ENCODE data around the gene ATP6V0B.

Gene ATP6V0B

GRCh38 chr1:43975249-43975961 lies 645 bp downstream of the ATP6V0B start:
- peak overlapping the region; percentile 86 for H3K4me3 ChIP-seq (replicated peaks; ENCODE audit: low read depth, low read length)
- TF ChIP-seq, protein P1, sequence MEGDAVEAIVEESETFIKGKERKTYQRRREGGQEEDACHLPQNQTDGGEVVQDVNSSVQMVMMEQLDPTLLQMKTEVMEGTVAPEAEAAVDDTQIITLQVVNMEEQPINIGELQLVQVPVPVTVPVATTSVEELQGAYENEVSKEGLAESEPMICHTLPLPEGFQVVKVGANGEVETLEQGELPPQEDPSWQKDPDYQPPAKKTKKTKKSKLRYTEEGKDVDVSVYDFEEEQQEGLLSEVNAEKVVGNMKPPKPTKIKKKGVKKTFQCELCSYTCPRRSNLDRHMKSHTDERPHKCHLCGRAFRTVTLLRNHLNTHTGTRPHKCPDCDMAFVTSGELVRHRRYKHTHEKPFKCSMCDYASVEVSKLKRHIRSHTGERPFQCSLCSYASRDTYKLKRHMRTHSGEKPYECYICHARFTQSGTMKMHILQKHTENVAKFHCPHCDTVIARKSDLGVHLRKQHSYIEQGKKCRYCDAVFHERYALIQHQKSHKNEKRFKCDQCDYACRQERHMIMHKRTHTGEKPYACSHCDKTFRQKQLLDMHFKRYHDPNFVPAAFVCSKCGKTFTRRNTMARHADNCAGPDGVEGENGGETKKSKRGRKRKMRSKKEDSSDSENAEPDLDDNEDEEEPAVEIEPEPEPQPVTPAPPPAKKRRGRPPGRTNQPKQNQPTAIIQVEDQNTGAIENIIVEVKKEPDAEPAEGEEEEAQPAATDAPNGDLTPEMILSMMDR (IDR thresholded peaks at IDR 0.05; ENCODE audit: low read depth, low read length, missing control alignments) = no peak
- DNase-seq (ENCODE audit: extremely low read depth, low read depth) = no peak

- TF ChIP-seq, protein P1 (IDR thresholded peaks at IDR 0.05; ENCODE audit: low read depth, low read length, missing control alignments) = no peak
- no peak for DNase-seq (ENCODE audit: extremely low read depth, low read depth)
Measured at GRCh38 chr1:43976045-43976444, 1.3 kb downstream of the ATP6V0B start.

DNA sequence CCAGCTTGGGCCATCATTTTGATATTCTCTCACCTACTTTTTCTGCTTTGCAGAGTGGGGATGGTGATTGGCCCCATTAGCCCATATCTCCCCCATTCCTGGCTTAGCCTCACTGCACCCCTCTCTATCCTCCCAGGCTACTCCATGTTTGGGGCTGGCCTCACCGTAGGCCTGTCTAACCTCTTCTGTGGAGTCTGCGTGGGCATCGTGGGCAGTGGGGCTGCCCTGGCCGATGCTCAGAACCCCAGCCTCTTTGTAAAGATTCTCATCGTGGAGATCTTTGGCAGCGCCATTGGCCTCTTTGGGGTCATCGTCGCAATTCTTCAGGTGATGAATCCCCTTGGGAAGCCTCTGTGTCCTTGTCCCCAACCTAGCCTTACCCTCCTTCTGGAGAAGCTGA lies 2.1 kb downstream of the ATP6V0B start:
- no peak for DNase-seq (ENCODE audit: extremely low read depth, low read depth)
- H3K4me3 ChIP-seq (replicated peaks; ENCODE audit: low read depth, low read length) = peak overlapping the region; percentile 86; the same call in 1 of the 2 replicates

More at GRCh38 chr1:43976045-43976444, 1.3 kb downstream of the ATP6V0B start:
- peak overlapping the region; percentile 86 for H3K4me3 ChIP-seq (replicated peaks; ENCODE audit: low read depth, low read length)

DNA sequence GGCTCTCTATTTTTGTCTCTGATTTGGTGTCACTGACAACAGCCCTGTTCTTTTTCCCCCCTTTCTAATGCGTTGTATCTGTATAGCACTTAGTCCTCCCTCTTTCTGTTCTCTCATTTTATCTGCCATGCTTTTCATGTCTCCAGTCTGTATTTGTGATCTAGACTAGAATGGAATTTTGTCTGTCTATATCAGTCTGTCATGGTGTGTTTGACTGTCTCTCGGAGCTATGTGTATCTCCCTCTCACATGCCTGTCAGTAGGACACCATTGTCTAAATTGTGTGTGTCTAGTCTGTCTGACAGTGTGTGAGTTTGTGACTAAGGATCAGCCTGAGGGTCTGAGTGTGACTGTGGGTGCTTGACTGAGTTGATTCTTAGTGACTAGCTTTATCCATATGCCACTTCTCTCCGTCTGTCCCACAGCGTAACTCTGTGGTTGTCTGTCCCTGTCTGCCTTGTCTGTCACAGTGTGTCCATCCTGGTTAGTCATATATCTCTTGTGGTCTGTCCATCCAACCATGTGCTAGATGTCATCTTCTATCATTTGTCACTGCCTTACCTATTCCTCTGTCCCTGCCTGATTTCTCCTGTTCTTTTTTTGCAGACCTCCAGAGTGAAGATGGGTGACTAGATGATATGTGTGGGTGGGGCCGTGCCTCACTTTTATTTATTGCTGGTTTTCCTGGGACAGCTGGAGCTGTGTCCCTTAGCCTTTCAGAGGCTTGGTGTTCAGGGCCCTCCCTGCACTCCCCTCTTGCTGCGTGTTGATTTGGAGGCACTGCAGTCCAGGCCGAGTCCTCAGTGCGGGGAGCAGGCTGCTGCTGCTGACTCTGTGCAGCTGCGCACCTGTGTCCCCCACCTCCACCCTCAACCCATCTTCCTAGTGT lies 2.9 kb downstream of the ATP6V0B start:
- peak overlapping the region; percentile 86 for H3K4me3 ChIP-seq (replicated peaks; ENCODE audit: low read depth, low read length)
- TF ChIP-seq, protein P1 (IDR thresholded peaks at IDR 0.05; ENCODE audit: low read depth, low read length, missing control alignments) = no peak
- no peak for DNase-seq (ENCODE audit: extremely low read depth, low read depth)

More for the DNA sequence above, 2.1 kb downstream of the ATP6V0B start:
- TF ChIP-seq, protein P1 (IDR thresholded peaks at IDR 0.05; ENCODE audit: low read depth, low read length, missing control alignments) = no peak

GRCh38 chr1:43978264-43978550 lies 3.4 kb downstream of the ATP6V0B start:
- DNase-seq (ENCODE audit: extremely low read depth, low read depth) = no peak
- peak overlapping the region; percentile 47 for H3K4me3 ChIP-seq (replicated peaks; ENCODE audit: low read depth, low read length)
- TF ChIP-seq, protein P1 (IDR thresholded peaks at IDR 0.05; ENCODE audit: low read depth, low read length, missing control alignments) = no peak

DNA sequence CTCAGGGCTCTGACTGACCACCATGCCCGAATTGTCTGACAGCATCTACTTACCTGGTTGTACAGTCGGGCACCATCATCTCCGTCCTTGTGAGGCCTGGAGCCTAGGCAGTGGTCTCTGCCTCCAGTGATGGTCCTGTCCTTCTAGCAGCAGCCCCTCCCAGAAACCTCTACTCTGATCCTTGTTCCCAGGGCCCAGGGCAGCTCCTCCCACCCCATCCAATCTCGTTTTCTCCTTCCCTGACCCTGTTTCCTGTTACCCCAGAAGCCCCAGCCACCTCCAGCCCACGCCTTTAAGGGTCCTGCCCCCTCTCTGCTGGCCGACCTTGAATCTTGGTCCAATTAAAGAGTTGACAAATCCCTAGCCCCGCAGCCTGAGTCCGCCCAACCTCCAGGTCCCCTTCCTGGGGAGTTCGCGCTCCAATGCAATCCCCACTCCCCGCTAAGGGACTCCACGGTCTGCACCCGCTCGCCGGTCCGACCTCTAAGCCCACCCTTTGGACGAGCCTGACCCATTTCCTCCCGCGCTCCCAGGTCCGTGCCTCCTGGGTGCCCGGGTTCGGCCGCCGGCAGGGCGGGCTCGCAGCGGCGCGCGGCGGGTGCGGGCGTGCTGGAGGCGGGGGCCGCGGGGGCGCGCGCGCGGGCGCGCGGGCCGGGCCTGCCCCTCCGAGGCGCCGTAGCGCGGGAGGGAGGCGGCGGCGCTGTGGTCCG lies 3.9 kb downstream of the ATP6V0B start, which contains the start of gene B4GALT2:
B4GALT2 (plus strand) TSS at position 660 of the 710 bp plus-strand sequence. CDS start 1,951 bp downstream, outside the sequence.
- TF ChIP-seq, protein P1 (IDR thresholded peaks at IDR 0.05; ENCODE audit: low read depth, low read length, missing control alignments) = no peak
- H3K4me3 ChIP-seq (replicated peaks; ENCODE audit: low read depth, low read length) = peak within 1 kb of the TSS; percentile 63
- no peak for DNase-seq (ENCODE audit: extremely low read depth, low read depth)
